ENCODE data around the gene HIBCH. TPM values are rescaled to one million over a fixed set of nuclear protein-coding genes. Genes with fewer than 3 reads are reported as not detected.

Gene HIBCH
- total and polyA plus RNA-seq, 2 experiments from 2014 or later, result 25.7 to 42.3 TPM

DNA sequence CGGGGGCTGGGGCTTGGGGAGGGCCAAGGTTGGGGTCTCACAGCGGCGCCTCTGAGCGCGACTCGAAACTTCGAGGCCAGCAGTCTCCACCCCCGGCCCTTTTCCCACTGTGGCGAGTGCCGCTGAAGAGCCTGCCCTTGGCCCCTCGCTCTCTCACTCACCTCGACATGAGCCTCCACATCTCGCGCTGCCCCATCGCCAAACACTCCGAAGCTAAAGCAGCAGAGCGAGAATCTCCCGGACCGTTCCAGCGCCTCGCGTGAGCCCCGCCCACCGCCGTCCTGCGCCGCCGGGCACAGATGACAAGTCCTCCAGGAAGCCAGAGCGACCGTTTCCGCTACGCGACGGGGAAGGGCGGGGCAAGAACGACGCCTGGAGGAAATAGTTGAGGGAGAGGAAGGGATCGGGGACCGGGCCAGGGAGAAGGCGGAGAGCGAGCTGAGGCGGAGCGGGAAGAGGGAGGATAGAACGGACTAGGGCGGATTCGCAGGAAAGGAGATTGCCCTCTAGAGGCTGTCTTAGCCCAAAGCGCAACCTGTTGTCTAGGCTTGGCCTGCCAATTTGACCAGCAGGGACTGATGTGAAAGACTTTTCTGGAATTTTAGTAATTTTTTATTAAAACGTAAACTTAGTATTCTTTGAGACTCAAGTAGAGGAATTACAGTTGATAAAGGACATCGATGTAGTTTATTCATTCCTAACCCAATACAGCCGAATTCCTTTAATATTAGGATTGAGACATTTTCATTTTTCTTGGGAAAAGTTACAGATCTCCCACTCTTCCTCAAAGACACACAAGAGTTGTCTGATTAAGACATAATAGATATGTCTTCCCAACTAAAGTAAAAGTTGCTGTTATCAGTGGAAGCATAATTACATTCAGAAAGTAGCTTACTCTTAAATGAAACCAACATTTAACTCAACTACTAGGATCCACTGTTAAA is at the start of gene HIBCH (continued):
- TF ChIP-seq ZNF462 (CRISPR knock-in tag; IDR thresholded peaks at IDR 0.05), result no peak

DNA sequence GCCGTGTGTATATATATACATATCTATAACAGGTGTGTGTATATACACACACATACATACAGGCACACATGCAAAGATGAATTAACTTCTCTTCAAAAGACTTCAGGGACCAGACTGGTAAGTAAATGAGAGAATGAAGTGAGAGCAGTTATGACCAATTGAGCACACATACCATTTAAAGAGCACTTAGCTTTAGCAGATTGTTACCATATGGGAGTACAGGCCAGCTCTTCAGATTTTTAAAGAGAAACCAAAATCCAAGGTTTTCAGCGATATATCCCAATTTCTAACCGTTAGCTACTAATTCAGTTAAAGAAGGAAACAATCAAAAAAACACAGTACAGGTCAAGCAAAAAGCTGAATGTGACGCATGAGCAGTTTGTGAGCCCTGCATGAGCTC is 47.5 kb upstream of the HIBCH start:
- Mint-ChIP-seq H3K36me3 (ENCODE audit: low read depth) (no peaks in the 10 kb centered on the region), H3K4me3 (no peak overlapping the region), H3K4me1 (no peaks in the 10 kb centered on the region), H3K9me3 (no peaks in the 10 kb centered on the region), H3K27ac (no peak overlapping the region), H3K27me3 (ENCODE audit: insufficient read depth, low read depth, poor library complexity) (no peaks in the 10 kb centered on the region)
- no peak for ATAC-seq
- Histone ChIP-seq H3K4me3 (no peak overlapping the region), H3K36me3 (ENCODE audit: insufficient read depth) (no peaks in the 10 kb centered on the region), H3K9me2 (ENCODE audit: insufficient read depth) (no peaks in the 10 kb centered on the region), H3F3A (replicated peaks; ENCODE audit: low read depth) (no peaks in the 10 kb centered on the region), H3K27me3 (ENCODE audit: insufficient read depth) (no peaks in the 10 kb centered on the region), H4K20me1 (replicated peaks; ENCODE audit: insufficient read depth) (no peaks in the 10 kb centered on the region), H3K79me2 (replicated peaks; ENCODE audit: insufficient read depth) (no peaks in the 10 kb centered on the region), H2AFZ (no peak overlapping the region), H3K27ac (ENCODE audit: low read depth) (no peak overlapping the region), H3K4me2 (no peak overlapping the region), H3K4me1 (ENCODE audit: insufficient read depth) (no peaks in the 10 kb centered on the region)
- DNase-seq (ENCODE audit: low spot score), result no peak
- TF ChIP-seq POLR2AphosphoS5 (IDR thresholded peaks at IDR 0.05; ENCODE audit: low read depth), result no peak
- TF ChIP-seq CTCF (conservative IDR thresholded peaks at IDR 0.05; ENCODE audit: low read depth in 2 of 2), result no peak
- no peak for TF ChIP-seq JUNB (IDR thresholded peaks at IDR 0.05; ENCODE audit: unreplicated experiment)
- no peak for TF ChIP-seq ETS1 (IDR thresholded peaks at IDR 0.05)
- no peak for TF ChIP-seq NANOG (IDR thresholded peaks at IDR 0.05; ENCODE audit: borderline replicate concordance)
- TF ChIP-seq EZH2phosphoT487 (IDR thresholded peaks at IDR 0.05; ENCODE audit: unreplicated experiment), result no peak
